HCT116 (cell line): ENCODE data around the gene RNF112.

Experiments
- CEBPB ChIP-seq: IDR thresholded peaks from 2 replicates; pipeline ENCODE4 v1.6.1; 2012; ENCODE audit warnings: low read depth
- EGR1 ChIP-seq: IDR thresholded peaks from 2 replicates; pipeline ENCODE4 v1.6.1; 2012; ENCODE audit warnings: low read depth
- EZH2 ChIP-seq: fragments of 200-600 bp; sonication (generic); IDR thresholded peaks from 2 replicates; pipeline ENCODE4 v1.6.1; 2017; ENCODE audit warnings: antibody characterized with exemption, mixed run types
- POLR2A ChIP-seq: IDR thresholded peaks from 2 replicates; pipeline ENCODE4 v1.7.0; 2011; ENCODE audit warnings: borderline replicate concordance; ENCODE audit not compliant: insufficient read depth, insufficient read length; ENCODE audit errors: extremely low read depth
- POLR2AphosphoS5 ChIP-seq: IDR thresholded peaks from 2 replicates; pipeline ENCODE4 v1.6.1; 2011; ENCODE audit warnings: mild to moderate bottlenecking, low read depth, low read length, moderate library complexity
- SP1 ChIP-seq: IDR thresholded peaks from 2 replicates; pipeline ENCODE4 v1.6.1; 2012; ENCODE audit warnings: low read depth
- YY1 ChIP-seq: IDR thresholded peaks from 2 replicates; pipeline ENCODE4 v1.6.1; 2011; ENCODE audit warnings: low read length, low read depth, moderate library complexity, mild to moderate bottlenecking; ENCODE audit not compliant: insufficient replicate concordance; ENCODE audit errors: extremely low read depth
- ZNF274 ChIP-seq: fragments of 200-500 bp; sonication (Bioruptor generic); IDR thresholded peaks from 2 replicates; pipeline ENCODE4 v1.6.1; 2014; ENCODE audit warnings: mild to moderate bottlenecking, low read depth, low read length, inconsistent platforms
- TF ChIP-seq, protein P1 (sequence below), 3 experiments: fragments of 200-600 bp in 1 of 3; sonication (generic) in 1 of 3; IDR thresholded peaks in 2 of 3; conservative IDR thresholded peaks in 1 of 3; 2 replicates each; pipeline ENCODE4 v1.5.1; 2012 to 2017; ENCODE audit warnings: low read depth in 2 of 3, low read length in 2 of 3, antibody characterized with exemption in 1 of 3, borderline replicate concordance in 1 of 3, control low read depth in 1 of 3, mild to moderate bottlenecking in 1 of 3, mixed read lengths in 1 of 3, mixed run types in 1 of 3, moderate library complexity in 1 of 3; ENCODE audit not compliant: insufficient read depth in 1 of 3
- TF ChIP-seq, protein P2 (sequence below): IDR thresholded peaks from 2 replicates; pipeline ENCODE4 v1.6.1; 2012
- TF ChIP-seq, protein P3 (sequence below): IDR thresholded peaks from 2 replicates; pipeline ENCODE4 v1.6.1; 2012
- TF ChIP-seq, protein P4 (sequence below): IDR thresholded peaks from 2 replicates; pipeline ENCODE4 v1.6.1; 2012; ENCODE audit warnings: low read depth

DNA sequence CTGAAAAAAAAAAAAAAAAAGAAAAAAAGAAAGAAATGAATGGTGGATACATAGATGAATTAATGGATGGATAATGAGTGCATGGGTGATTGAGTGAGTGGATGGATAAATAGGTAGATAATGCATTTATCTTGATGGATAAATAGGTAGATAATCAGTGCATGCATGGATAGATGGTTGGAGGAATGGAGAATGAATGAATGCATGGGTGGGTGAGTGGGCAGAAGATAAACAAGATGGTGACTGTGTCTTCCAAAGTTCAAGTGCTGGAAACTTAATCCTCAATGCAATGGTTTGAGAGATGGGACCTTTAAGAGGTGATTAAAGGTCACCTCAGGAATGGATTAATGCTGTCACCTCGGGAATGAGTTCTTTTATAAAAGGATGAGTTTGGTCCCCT lies 6.8 kb upstream of the RNF112 start:
- TF ChIP-seq, protein P1, sequence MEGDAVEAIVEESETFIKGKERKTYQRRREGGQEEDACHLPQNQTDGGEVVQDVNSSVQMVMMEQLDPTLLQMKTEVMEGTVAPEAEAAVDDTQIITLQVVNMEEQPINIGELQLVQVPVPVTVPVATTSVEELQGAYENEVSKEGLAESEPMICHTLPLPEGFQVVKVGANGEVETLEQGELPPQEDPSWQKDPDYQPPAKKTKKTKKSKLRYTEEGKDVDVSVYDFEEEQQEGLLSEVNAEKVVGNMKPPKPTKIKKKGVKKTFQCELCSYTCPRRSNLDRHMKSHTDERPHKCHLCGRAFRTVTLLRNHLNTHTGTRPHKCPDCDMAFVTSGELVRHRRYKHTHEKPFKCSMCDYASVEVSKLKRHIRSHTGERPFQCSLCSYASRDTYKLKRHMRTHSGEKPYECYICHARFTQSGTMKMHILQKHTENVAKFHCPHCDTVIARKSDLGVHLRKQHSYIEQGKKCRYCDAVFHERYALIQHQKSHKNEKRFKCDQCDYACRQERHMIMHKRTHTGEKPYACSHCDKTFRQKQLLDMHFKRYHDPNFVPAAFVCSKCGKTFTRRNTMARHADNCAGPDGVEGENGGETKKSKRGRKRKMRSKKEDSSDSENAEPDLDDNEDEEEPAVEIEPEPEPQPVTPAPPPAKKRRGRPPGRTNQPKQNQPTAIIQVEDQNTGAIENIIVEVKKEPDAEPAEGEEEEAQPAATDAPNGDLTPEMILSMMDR (IDR thresholded peaks at IDR 0.05 in 2 of 3, conservative IDR thresholded peaks at IDR 0.05 in 1 of 3; ENCODE audit: borderline replicate concordance in 1 of 3, insufficient read depth in 1 of 3, low read depth in 2 of 3, low read length in 2 of 3), result no peak
- TF ChIP-seq POLR2A (no peak), SP1 (no peak), CEBPB (no peak), YY1 (no peak), ZNF274 (no peak), POLR2AphosphoS5 (no peak), EZH2 (no peak), EGR1 (no peak)
- TF ChIP-seq, protein P2, sequence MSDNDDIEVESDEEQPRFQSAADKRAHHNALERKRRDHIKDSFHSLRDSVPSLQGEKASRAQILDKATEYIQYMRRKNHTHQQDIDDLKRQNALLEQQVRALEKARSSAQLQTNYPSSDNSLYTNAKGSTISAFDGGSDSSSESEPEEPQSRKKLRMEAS, result no peak
- TF ChIP-seq, protein P3, sequence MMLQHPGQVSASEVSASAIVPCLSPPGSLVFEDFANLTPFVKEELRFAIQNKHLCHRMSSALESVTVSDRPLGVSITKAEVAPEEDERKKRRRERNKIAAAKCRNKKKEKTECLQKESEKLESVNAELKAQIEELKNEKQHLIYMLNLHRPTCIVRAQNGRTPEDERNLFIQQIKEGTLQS, result no peak
- TF ChIP-seq, protein P4, sequence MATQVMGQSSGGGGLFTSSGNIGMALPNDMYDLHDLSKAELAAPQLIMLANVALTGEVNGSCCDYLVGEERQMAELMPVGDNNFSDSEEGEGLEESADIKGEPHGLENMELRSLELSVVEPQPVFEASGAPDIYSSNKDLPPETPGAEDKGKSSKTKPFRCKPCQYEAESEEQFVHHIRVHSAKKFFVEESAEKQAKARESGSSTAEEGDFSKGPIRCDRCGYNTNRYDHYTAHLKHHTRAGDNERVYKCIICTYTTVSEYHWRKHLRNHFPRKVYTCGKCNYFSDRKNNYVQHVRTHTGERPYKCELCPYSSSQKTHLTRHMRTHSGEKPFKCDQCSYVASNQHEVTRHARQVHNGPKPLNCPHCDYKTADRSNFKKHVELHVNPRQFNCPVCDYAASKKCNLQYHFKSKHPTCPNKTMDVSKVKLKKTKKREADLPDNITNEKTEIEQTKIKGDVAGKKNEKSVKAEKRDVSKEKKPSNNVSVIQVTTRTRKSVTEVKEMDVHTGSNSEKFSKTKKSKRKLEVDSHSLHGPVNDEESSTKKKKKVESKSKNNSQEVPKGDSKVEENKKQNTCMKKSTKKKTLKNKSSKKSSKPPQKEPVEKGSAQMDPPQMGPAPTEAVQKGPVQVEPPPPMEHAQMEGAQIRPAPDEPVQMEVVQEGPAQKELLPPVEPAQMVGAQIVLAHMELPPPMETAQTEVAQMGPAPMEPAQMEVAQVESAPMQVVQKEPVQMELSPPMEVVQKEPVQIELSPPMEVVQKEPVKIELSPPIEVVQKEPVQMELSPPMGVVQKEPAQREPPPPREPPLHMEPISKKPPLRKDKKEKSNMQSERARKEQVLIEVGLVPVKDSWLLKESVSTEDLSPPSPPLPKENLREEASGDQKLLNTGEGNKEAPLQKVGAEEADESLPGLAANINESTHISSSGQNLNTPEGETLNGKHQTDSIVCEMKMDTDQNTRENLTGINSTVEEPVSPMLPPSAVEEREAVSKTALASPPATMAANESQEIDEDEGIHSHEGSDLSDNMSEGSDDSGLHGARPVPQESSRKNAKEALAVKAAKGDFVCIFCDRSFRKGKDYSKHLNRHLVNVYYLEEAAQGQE, result no peak
